HepG2 (cell line): ENCODE measurements around the gene HERPUD2.

ENCODE experiments used
- EP300 ChIP-seq, 3 experiments: sonication (generic) in 1 of 3; formaldehyde crosslinking in 1 of 3; IDR thresholded peaks; 2 replicates each; pipeline versions ENCODE4 v1.5.1 to v1.6.1; 2011 to 2020; ENCODE audit warnings: low read depth in 2 of 3, low read length in 2 of 3, borderline replicate concordance in 1 of 3, improper control_type of control experiment in 1 of 3, mild to moderate bottlenecking in 1 of 3, missing genetic modification reagents in 1 of 3, moderate library complexity in 1 of 3
- RAD51 ChIP-seq: fragments of 450-650 bp; IDR thresholded peaks from 2 replicates; pipeline ENCODE4 v1.6.1; 2016; ENCODE audit warnings: borderline replicate concordance

GRCh38 chr7:35604595-35604994 is 90.3 kb downstream of the HERPUD2 start:
- TF ChIP-seq RAD51 (no peak), EP300 (IDR thresholded peaks at IDR 0.05; ENCODE audit: low read depth in 2 of 2, low read length in 2 of 2) (no peak), EP300 (CRISPR knock-in tag; IDR thresholded peaks at IDR 0.05; ENCODE audit: borderline replicate concordance) (no peak)
